HK-2 (cell line): ENCODE data around the gene ADAMTSL3.
"Not testable (repeated sequence)": the region's sequence is repeated elsewhere in the genome, so short reads cannot be mapped to it uniquely, and the experiment has no call there.

Experiments
- DNase-seq: peaks from one replicate; pipeline ENCODE4 v3.0.0-alpha.2; 2018; ENCODE audit not compliant: unreplicated experiment

Gene ADAMTSL3

DNA sequence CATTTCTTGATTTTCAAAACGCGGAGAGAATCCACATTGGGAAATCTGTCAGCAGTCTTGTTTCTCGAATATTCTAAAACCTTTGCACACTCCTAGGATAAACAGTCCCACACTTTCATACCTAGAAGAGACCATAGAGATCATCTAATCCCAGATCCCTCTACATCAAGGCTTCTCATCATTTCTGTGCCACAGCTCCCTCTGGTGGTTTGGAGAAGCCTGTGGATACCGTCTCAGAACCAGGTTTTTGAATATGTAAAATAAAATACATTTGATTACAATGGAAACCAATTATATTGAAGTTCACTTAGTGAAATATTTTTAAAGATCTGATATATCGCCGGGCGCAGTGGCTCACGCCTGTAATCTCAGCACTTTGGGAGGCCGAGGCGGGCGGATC, 369.7 kb downstream of the ADAMTSL3 start:
- peak; percentile 13 for DNase-seq

DNA sequence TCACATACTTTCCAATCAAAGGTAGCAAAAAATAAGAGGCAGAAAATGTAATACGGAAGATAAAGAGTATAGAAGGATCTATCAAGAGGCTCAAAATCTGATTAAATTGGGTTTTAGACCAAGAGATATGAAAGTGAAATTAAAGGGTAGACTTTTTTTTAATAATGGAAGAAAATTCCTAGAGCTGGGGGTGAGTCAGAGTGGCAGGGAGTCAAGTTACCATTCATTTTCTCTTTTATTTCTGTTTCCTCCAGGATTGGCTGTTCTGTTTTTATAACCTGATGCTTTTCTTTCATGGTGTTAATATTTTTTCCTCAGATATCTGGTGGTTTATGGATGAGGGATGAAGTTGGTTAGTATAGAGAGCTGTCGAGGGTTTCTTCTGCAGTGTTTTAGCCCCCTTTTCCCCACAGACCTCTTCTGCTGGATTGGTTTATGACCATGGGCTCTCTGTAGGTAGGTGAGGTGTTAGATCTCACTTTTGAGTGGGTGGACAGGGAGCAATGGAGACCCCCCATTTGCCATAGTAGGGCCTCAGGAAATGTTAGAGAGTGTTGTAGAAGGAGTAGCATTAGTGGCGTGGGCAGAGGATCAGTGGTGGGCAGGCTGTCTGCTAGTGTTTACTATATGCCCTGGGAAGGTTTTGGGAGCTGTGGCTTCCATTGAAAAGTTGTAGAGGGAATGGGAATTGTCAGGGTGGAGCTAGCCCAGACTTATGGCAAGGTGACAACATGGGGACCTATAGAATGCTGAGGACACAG, 380.1 kb downstream of the ADAMTSL3 start:
- DNase-seq: no peak

DNA sequence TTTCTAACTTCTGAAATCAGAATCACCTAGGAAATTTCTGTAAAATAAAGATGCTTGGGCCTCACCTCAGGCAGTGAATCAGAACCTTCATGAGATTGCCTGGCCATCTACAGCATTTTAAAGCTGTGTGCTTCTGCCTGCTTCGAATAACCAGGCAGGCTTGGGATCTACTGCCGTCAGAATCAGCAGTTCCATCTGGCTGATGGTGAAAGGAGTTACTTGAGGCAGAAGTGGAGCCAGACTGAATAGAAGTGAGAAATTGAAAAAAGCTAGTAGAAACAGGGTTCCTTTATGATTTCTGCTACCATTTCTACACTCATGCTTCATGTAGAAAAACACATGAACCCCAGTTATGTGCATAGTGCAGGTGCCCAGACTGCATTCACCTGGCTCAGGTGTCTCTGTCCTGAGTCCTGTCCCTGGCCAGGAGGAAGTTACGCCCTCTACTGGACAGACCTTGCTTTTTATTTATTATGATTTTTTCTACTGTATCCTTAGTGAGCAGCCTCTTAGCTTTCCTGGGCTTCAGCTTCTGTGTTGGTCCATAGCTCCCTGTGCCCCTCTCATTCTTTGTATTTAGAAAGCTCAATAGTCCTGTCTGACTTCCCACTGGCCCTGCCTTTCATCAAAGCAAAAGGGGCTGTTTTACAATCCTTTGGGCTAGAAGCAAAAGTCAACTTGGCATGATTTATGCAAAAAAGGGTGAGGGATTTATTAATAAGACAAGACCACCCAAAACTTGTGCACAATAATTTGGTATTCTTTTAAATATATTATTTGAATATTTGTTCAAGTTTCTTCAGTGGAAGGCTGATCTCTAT, 380.9 kb downstream of the ADAMTSL3 start:
- DNase-seq: peak; percentile 0

DNA sequence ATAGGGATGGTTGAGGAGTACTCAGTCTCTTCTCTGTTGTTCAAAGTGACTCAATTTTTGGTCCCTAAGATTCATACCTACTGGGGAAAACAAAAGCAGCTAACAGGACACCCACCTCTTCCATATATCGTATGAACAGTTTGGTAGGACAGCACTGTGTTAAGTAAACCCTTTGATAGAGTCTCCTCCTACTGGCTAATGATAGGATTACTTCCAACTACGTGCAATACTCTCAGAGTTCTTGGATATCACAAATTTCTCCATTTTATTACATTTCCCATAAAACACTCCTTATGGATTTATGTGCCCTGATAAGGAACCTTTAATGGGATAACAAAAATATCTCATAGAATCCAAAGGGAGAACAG, 381.5 kb downstream of the ADAMTSL3 start:
- DNase-seq: no peak

DNA sequence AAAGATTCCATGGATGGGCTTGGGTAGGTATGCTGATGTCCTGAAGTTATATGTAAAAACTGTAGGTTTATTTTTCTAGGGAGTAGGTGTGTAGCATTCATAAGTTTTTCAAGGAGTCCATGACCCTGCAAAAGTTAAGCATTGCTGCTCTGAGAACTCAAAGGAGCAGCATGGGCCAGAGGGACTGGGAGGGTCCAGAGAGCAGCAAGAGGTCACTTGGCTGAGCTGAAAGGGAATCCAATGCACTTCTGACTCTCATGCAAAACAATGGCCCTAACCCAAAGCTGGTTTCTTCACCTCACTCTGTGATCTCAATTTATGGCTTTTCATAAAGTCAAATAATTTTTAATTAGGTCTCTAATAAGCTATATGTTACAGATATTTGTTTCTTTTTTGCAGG, 383.4 kb downstream of the ADAMTSL3 start:
- no peak for DNase-seq

DNA sequence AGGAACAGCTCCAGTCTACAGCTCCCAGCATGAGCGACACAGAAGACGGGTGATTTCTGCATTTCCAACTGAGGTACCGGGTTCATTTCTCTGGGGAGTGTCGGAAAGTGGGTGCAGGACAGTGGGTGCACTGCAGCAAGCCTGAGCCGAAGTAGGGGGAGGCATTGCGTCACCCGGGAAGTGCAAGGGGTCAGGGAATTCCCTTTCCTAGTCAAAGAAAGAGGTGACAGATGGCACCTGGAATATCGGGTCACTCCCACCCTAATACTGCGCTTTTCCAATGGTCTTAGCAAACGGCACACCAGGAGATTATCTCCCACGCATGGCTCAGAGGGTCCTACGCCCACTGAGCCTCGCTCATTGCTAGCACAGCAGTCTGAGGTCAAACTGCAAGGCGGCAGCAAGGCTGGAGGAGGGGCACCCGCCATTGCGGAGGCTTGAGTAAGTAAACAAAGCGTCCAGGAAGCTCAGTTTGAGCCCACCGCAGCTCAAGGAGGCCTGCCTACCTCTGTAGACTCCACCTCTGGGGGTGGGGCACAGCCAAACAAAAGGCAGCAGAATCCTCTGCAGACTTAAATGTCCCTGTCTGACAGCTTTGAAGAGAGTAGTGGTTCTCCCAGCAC, 388.6 kb downstream of the ADAMTSL3 start:
- DNase-seq: not testable (repeated sequence)

DNA sequence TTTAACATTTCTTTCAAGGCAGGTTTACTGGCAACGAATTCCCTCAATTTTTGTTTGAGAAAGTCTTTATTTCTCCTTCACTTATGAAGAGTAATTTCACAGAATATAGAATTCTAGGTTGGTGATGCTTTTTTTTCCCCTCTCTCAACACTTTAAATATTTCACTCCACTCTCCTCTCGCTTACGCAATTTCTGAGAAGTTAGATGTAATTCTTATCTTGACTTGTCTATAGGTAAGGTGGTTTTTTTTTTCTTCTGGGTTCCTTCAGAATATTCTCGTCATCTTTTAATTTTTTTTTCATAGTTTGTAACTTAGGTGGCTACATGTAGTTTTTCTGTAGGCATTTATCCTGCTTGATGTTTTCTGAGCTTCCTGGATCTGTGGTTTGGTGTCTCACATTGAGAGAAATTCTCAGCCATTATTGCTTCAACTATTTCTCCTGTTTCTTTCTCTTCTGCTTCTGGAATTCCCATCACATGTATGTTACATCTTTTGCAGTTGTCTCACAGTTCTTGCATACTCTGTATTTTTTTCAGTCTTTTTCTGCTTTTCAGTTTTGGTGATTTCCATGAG, 392.2 kb downstream of the ADAMTSL3 start:
- DNase-seq: no peak

DNA sequence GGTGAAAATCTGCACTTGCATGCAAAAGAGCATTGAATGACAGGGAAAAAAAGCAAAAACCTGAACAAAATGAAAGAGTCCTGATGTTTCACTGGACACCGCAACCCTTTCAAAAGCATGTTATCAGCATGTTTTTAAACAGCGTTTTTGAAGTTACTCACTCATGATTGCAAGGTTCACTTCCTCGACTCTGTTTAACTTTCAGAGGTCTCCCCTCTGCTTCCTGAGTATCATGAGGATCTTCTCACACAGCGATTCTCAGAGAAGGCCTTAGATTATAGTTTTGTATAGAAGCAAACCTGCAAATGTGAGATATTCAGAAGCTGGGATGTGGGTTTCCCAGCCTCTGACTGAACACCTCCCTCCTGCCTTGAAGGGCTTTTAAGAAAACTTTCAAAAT, 395.6 kb downstream of the ADAMTSL3 start:
- DNase-seq: not testable (repeated sequence)

DNA sequence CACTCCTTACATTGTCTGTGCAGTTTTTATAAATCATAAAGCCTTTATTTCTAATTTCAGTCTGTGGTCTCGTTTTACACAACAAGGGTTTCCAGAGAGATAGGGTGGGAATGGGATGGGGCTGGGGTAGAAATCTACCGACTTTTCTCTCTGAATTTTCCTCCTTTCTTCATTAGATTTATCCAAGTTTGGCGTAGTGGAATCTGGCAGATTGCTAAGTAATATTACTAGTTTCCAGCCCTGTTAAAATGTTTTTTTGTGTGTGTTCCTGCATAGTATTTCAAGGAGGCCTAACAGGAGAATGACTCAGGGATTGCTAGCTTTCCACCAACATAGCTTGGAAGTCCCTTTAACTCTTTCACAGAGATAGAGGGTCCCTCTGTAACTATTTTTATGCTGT, 396.2 kb downstream of the ADAMTSL3 start:
- DNase-seq: no peak

DNA sequence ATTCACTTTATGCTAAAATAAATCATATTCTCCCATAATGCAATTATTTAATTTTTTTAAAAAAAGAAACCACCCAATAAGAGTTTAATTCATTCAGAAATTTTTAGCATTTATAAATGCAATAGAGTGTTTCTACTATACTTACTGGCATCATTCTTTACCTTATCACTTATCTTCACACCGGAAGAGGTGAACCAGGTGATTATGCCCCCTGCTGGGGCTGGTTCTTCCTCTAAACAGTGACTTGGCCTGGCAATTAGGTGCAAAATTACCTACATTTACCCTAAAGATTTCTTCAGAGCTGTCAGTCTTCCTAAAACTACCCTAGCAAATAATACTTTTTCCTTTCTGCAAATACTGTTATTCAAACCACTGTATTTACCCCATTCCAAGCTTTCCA, 397.2 kb downstream of the ADAMTSL3 start:
- DNase-seq: not testable (repeated sequence)

DNA sequence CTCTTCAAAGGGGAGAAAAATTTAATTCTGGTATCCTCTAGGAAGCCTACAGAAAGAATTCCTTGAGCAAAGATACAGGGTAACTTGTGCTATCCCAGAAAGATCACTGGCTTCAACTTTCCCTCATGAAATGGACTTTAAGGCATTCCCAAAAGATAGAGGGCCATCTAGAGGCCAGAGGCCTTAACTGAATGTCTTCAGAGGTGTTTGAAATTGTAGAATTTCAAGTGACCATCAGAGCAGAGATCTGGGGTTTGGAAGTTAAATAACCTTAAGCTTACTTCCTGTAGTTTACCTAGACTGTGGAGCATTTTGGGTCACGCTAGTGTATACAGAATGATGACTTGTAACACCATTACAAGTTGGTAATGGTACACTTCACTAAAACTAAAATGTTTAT, 400.6 kb downstream of the ADAMTSL3 start:
- DNase-seq: not testable (repeated sequence)

DNA sequence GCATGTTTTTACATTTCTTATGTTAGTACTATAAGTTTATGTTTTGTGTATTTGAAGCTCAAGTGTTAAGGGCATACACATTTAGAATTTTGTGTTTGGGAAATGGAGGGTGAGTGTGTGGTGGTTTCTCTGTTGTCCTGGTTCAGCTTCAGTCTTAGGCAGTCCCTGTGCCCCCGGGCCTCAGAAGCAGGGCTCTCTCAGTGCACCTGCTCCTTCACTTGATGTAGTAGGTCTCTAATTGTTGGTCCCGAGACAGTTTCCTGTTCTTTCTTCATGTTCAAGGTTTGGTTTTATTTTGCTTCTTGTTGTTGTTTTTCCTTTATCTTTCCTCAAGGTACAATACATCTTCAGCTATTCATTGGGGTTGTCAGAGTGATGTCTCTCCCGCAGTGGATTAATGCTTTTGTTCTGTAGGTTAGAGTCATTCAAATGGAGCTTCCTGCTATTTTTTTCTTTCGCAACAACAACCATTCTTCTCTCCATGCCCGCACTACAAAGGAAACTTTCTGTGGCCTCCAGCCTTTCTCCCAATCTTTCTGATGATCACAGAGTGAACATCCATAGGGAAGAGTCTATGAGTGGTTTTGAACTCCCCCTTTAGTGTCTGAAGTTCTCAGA, 403.9 kb downstream of the ADAMTSL3 start:
- DNase-seq: no peak

DNA sequence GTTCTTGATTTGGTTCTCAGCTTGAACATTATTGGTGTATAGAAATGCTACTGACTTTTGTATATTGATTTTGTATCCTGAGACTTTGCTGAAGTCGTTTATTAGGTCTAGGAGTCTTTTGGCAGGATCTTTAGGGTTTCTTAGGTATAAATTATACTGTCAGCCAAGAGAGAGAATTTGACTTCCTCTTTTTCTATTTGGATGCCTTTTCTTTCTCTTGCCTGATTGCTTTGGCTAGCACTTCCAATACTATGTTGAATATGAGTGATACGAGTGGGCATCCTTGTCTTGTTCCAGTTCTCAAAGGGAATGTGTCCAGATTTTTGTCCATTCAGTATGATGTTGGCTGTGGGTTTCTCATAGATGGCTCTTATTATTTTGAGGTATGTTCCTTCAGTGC, 409.8 kb downstream of the ADAMTSL3 start:
- DNase-seq: not testable (repeated sequence)

DNA sequence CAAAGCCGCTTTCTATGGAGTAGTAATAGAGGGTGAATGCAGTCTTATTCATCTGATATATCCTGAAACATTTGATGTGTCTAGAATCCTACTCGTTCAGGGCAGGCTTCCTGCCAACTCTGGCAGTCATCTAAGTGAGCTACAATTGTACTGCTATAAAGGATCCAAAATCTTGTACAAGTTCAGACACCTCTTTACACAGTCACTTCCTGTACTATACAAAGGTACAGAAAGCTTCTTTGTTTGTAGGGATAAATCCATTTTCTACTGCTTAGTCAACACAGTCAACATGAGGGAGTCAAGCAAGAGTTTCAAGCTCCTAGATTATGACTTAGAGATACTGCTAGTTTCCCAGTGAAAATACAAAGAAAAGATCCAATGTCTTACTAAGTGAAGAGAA, 414.8 kb downstream of the ADAMTSL3 start:
- DNase-seq: not testable (repeated sequence)

DNA sequence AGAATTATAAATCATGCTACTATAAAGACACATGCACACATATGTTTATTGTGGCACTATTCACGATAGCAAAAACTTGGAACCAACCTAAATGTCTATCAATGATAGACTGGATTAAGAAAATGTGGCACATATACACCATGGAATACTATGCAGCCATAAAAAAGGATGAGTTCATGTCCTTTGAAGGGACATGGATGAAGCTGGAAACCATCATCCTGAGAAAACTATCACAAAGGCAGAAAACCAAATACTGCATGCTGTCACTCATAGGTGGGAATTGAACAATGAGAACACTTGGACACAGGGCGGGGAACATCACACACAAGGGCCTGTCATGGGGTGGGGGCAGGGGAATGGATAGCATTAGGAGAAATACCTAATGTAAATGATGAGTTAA, 424.1 kb downstream of the ADAMTSL3 start:
- not testable (repeated sequence) for DNase-seq

DNA sequence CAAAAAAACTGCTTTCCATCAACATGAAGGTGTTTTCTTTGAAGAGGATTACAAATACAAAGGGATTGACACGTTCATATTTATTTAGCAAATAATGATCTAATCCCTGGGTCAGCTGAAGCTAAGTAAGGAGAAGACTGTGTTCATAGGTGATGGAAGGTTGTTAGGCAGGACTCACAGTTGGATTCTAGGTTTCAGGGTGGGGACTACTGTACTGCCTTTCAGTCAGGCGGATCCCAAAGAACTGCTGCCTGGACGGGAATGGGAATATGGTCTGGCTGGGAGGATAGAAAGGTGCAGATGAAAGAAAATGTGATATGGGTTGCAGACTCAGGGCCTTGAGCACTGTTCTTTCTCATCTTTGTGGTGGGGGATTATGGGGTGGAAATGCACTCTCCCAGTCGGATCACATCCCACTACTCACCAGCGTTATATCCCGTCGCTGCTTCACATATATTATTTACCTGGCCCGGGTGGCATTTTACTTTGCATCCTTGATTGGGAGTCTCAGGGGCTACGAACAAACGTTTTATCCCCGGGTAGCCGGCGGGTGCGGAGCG, 425.5 kb downstream of the ADAMTSL3 start:
- not testable (repeated sequence) for DNase-seq

DNA sequence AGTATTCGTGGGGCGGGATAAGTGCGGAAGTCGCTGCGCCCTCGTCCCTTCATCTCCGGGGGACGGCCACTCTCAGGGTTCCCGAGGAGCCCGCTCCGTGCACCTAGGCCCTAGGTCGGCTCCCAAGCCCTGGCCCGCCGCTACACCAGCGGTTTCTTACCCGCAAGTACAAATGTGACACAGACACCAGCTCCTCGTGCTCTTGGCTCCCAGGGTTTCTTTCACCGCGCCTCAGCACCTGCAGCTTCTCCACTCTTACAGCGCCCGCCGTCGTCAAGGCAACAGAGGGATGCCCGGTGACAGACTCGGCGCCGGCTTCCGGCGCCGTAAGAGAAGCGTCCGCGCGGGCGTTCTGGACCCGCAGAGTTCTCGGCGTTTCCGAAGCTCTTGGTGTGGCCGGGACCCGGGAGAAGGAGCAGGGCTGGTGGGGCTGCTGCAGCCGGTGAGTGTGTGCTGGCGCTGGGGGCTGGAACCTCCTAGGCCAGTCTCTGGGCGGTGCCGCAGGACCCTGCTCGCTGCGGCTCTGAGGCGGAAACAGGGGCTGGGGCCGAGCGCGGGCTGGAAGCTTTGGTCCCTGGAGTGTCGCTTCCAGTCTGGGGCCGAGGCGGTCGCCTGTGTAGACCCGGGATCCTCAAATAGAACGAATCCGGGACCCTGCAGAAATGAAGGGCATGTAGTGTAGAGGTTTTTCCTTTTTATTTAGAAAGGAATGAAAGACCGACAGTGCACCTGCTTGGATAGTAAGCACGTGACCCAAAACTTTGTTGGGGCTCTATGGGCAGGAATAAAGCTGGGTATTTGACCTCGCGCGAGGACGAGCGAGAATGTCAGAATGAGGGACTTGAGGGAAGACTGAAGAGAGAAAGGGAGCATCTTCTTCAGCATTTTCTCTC, 426.2 kb downstream of the ADAMTSL3 start:
- DNase-seq: no peak

DNA sequence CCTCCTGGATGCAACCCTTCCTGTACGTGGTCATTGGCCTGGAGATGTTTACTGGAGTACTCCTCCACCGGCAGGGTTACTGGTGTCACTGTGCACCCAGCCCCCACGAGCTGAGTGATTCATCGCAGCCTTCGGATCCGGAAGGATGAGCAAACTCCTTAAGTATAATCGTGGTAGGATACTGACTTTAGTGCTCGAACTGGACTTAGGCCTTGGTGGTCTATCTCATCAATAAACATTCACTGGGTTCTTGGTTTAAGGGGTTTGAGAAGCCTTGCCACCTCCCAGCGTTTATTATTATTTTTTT, 426.8 kb downstream of the ADAMTSL3 start:
- DNase-seq: peak; percentile 44

DNA sequence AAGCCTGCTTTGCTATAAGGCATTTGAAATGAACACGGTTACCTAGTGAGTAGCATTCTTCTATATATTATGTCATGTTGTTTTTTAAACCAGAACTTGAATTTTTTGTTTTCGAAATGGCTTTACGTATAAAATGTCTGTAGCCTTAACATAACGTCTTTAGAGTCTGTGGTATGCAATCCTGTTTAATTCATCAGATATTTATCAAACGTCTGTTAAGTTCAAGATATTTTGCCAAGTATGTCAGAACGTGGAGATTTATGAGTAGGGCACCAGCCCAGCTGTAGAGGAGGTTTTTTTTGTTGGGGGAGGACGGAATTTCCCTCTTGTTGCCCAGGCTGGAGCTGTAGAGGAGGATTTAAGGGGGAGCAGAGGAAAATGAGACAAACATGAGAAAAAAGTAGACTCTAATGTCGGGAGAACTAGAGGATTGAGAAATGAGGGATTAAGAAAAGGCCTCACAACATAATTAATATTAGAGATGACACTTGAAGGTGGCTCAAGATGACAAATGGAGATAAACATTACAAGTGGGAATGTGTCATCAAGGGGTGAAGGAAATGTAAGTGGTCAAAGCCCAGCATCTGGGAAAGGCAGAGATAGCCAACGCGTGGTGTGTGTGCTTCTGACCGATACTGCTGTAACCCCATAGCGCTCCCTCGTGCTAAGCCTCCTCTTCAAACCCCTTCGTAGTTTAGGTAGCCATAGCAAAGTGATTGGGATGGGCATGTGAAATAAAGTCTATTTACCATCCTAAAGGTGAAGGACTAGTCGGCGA, 427.7 kb downstream of the ADAMTSL3 start:
- no peak for DNase-seq

DNA sequence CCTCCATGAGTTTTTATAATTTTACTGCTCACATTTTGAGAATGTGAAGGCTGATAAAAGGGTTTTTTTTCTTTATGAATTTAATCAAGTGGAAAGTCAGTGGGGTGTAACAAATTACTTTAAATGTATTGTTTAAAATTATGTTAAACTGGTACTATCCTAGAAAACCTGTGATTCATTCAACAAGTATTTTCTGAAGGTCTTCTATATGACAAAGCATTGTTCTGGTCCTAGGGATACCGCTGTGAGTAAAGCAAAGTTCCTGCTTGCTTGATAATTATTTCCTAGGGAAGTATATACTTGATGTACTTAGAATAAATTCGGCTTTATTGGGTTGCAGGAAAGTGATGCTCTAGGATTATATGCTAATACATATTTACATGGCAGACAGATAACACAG, 428.8 kb downstream of the ADAMTSL3 start:
- no peak for DNase-seq
